ENCODE results near the gene P2RY2. TPM values are rescaled to one million over a fixed set of nuclear protein-coding genes. Genes with fewer than 3 reads are reported as not detected.
A peak's percentile ranks its signal among the peaks of the same experiment; 100 is the strongest.

P2RY2 gene
- total RNA-seq, 1 donor from 2014 or later: 12.1 TPM

DNA sequence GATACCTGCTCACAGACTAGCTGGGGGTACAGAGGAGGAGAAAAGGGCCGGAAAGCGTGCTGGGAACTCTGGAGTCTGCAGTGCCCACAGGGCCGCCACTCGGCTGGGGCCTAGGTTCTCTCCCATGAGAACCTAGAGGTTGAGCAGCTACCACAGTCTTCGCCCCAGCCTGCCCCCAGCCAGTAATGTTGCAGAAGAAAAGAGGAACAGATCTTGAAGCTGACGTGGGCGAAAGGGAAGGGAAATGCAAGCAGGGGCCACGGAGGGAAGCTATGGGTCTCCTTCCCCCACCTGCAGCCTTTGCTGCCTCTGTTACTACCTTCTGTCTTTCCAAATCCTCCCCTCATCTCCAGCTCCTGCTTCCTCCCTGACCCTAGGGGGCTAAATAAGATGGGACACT is 28.8 kb upstream of the P2RY2 start:
- no peak for TF ChIP-seq CTCF (conservative IDR thresholded peaks at IDR 0.05)
- Mint-ChIP-seq H3K4me1 (ENCODE audit: unreplicated experiment) (peaks cover 18% of the 10 kb centered on the region), H3K36me3 (no peaks in the 10 kb centered on the region), H3K9me3 (no peaks in the 10 kb centered on the region), H3K4me3 (no peak overlapping the region), H3K27ac (no peak overlapping the region), H3K27me3 (no peaks in the 10 kb centered on the region)
- no peak for DNase-seq (ENCODE audit: extremely low spot score, unreplicated experiment)

DNA sequence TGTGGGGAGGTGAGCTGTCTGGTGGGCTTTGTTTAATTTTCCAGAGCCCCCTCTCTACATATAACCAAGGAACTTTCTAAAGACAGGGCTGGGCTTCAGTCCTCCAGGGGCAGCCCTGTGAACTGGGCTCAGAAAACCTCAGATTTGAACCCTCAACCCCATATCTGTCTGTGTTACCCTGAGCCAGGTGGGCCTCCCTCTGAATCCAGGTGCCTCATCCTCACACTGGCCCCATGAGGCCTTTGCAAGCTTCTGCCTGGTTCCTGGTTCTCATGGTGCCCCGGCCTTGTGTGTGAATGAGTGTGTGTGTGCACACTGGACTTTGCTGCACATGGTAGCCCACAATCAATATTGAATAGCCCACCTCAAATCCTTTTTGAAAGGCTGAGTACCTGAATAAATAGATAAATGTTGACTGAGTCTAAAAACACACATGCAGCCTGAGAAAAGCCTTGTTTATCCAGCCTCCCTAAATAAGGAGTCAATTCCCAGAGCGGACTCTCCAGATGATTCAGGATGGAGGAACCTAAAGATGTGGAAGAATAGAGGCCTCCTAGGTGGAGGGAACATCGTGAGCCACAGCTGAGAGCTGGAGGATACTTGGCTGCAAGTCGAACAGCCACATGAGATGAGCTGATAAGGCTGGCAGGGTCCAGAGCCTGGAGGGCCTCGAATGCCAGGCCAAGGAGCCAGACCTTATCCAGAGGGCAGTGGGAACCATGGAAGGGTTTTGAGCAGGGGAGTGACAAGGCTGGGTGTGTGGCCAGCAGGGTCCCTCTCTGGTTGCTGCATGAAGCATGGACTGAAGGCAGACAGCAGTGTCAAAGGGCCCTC is 28.1 kb upstream of the P2RY2 start:
- no peaks in the 10 kb centered on the region for H3K9me3 Mint-ChIP-seq
- TF ChIP-seq CTCF (conservative IDR thresholded peaks at IDR 0.05): no peak
- peaks cover 17% of the 10 kb centered on the region for H3K4me1 Mint-ChIP-seq (ENCODE audit: unreplicated experiment)
- no peaks in the 10 kb centered on the region for H3K36me3 Mint-ChIP-seq
- no peak overlapping the region for H3K4me3 Mint-ChIP-seq
- H3K27me3 Mint-ChIP-seq: no peaks in the 10 kb centered on the region
- no peak for DNase-seq (ENCODE audit: extremely low spot score, unreplicated experiment)
- peak overlapping the region; percentile 46 for H3K27ac Mint-ChIP-seq

DNA sequence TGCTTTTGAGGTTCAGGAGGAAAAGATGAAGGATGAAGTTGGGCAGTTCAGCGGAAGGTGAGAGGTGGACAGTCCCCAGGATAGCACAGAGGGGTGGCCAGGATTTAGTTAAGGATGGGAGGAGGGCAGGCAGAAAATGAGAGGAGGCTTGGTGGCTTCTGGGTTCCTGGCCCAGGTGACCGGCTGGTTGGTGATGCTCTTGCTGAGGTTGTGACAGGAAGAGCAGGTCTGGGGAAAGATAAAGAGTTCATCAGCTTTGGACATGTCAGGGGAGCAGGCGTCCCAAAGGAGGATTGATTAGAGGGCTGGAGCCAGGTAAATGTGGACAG is 27.6 kb upstream of the P2RY2 start:
- H3K36me3 Mint-ChIP-seq: no peaks in the 10 kb centered on the region
- H3K4me3 Mint-ChIP-seq: no peak overlapping the region
- H3K27ac Mint-ChIP-seq: peak overlapping the region; percentile 46
- peaks cover 12% of the 10 kb centered on the region for H3K4me1 Mint-ChIP-seq (ENCODE audit: unreplicated experiment)
- TF ChIP-seq CTCF (conservative IDR thresholded peaks at IDR 0.05): no peak
- no peaks in the 10 kb centered on the region for H3K9me3 Mint-ChIP-seq
- no peaks in the 10 kb centered on the region for H3K27me3 Mint-ChIP-seq
- DNase-seq (ENCODE audit: extremely low spot score, unreplicated experiment): no peak

- no peak for DNase-seq (ENCODE audit: extremely low spot score, unreplicated experiment)
Measured at GRCh38 chr11:73191151-73191550, 26.9 kb upstream of the P2RY2 start.

GRCh38 chr11:73192272-73192671 is 25.8 kb upstream of the P2RY2 start:
- H3K4me1 Mint-ChIP-seq (ENCODE audit: unreplicated experiment): peaks cover 15% of the 10 kb centered on the region
- DNase-seq (ENCODE audit: extremely low spot score, unreplicated experiment): no peak
- no peaks in the 10 kb centered on the region for H3K9me3 Mint-ChIP-seq
- no peak overlapping the region for H3K4me3 Mint-ChIP-seq
- no peaks in the 10 kb centered on the region for H3K27me3 Mint-ChIP-seq
- no peaks in the 10 kb centered on the region for H3K36me3 Mint-ChIP-seq
- peak overlapping the region; percentile 50 for H3K27ac Mint-ChIP-seq
- no peak for TF ChIP-seq CTCF (conservative IDR thresholded peaks at IDR 0.05)

More at GRCh38 chr11:73191151-73191550, 26.9 kb upstream of the P2RY2 start:
- peak overlapping the region; percentile 51 for H3K4me3 Mint-ChIP-seq
- no peaks in the 10 kb centered on the region for H3K9me3 Mint-ChIP-seq
- H3K36me3 Mint-ChIP-seq: no peaks in the 10 kb centered on the region
- TF ChIP-seq CTCF (conservative IDR thresholded peaks at IDR 0.05): no peak
- peak overlapping the region; percentile 46 for H3K27ac Mint-ChIP-seq
- no peaks in the 10 kb centered on the region for H3K27me3 Mint-ChIP-seq
- peaks cover 12% of the 10 kb centered on the region for H3K4me1 Mint-ChIP-seq (ENCODE audit: unreplicated experiment)

All from type B pancreatic cell (in vitro differentiated cells).